NCI-H82 (cell line): ENCODE measurements around the gene ACE.

Source experiments
- DNase-seq: peaks from one replicate; lab custom pipeline; 2025; lab: John Stamatoyannopoulos, UW

ACE gene

GRCh38 chr17:63516910-63517824 is 40.3 kb downstream of the ACE start:
- DNase-seq = no peak

- DNase-seq = no peak
Measured at GRCh38 chr17:63517825-63518534, 41.1 kb downstream of the ACE start.

GRCh38 chr17:63519116-63519881 is 42.4 kb downstream of the ACE start:
- no peak for DNase-seq

- DNase-seq = no peak
Measured at GRCh38 chr17:63519972-63520882, 43.4 kb downstream of the ACE start.

- DNase-seq = peak; percentile 60
Measured at GRCh38 chr17:63523253-63523855, 46.5 kb downstream of the ACE start, which contains the start of gene KCNH6. Gene KCNH6 (plus strand): TSS chr17:63523358. CDS start chr17:63523414, 56 bp downstream.

GRCh38 chr17:63524051-63524450 is 47.2 kb downstream of the ACE start:
- DNase-seq = no peak

GRCh38 chr17:63525190-63525946 is 48.5 kb downstream of the ACE start:
- DNase-seq = peak; percentile 81

GRCh38 chr17:63526861-63527260 is 50.0 kb downstream of the ACE start:
- no peak for DNase-seq

GRCh38 chr17:63528183-63528582 is 51.3 kb downstream of the ACE start:
- DNase-seq = peak; percentile 89

- peak; percentile 98 for DNase-seq
Measured at GRCh38 chr17:63529711-63530556, 53.1 kb downstream of the ACE start.

- DNase-seq = no peak
Measured at GRCh38 chr17:63530557-63531021, 53.7 kb downstream of the ACE start.

- DNase-seq = peak; percentile 45
Measured at GRCh38 chr17:63531022-63531965, 54.4 kb downstream of the ACE start.

GRCh38 chr17:63533433-63534077 is 56.7 kb downstream of the ACE start:
- peak; percentile 53 for DNase-seq

- no peak for DNase-seq
Measured at GRCh38 chr17:63534078-63534570, 57.3 kb downstream of the ACE start.

- no peak for DNase-seq
Measured at GRCh38 chr17:63534816-63535455, 58.1 kb downstream of the ACE start.

- DNase-seq = no peak
Measured at GRCh38 chr17:63535640-63536039, 58.8 kb downstream of the ACE start.

GRCh38 chr17:63537001-63537400 is 60.1 kb downstream of the ACE start:
- DNase-seq = no peak
